Endothelial cell of hepatic sinusoid (primary cell): Measurements from ENCODE around the gene NUCKS1.

Experiments
- in situ Hi-C: cut with HindIII; loops from 2 replicates; pipeline ENCODE4 v1.10.0; 2017; ENCODE audit warnings: low sequenced_read_pairs

Gene NUCKS1

DNA sequence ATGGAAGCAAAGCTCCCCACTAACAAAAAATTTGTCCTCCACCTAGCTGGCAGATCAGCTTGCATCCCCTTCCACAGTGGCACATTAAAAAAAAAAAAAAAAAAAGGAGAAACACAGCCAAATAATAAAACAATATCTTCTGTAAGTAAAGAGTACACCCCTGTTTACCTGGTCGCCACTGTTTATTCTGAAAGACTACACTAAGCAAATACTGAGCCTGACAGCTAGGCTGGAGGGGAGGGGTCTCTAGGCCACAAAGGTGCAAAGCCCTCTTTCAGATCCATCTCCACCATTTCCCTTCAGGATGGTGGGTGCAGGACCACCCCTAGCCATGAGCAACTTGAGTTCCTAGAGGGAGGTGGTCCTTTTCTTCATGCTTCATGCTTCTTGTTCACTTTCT is 46.9 kb downstream of the NUCKS1 start:
- in situ Hi-C loops: no loop called here

DNA sequence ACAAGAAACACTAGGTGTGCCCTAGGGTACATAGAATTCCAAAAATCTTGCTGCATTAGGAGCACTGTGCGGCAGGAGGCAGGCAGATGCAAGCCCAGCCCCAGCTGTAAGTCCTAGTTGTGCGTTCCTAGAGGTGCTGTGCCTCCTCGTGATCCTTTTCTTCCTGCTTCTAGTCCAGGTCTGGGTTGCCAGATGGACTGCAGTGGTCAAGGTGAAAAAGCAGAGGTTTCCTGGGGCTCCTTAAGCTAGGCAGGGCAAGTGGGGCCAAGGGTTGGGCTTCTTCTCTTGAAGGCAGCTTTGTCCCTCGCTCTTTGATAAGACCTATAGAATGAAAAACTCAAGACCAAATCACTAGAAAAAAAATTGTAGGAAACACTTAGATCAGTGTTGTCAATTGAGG is 48.1 kb downstream of the NUCKS1 start:
- in situ Hi-C loops: no loop called here

DNA sequence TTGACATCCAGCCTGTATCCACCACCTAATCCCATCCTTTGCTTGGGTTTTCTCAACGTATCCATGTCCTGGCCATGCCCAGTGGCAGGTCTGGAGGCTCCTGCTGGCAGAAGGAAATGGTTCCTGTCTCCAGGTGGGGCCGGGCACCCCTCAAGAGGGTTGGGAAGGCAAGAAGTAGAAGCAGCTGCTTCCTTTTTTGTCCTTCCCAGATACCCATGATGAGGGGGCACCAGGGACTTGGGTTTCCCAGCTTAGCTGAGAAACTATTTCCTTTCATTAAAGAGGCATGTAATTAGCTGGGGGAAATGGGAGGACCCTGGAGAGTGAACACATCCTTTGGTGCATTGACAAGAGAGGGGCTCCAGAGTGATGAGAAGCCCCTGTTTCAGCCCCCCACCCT is 48.6 kb downstream of the NUCKS1 start:
- in situ Hi-C loops: no loop called here

DNA sequence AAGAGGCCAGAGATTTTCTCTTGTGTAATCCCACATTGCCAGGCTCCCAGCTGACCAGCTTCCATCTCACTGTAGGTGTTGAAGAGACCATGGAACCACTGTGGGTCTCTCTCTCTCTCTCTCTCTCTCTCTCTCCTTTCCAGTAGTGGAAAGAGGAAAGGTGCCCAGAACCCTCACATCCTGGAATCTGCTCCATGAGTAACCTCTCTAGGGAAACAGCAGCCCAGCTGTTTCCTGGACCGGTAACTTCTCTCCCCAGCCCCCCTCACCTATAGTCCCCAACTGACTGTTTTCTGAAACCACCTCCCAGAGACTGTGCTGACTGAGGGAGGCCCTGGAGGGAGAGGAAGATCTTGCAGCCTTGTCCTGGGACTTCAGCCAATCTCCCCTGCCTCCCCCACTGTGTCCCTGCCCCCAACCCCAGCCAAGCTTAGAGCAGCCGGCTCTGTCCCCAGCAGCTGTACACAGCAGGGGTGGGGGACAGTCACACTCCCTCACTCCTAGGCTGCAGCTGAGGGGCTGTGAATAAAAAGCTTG is 49.0 kb downstream of the NUCKS1 start:
- in situ Hi-C loops: no loop called here

DNA sequence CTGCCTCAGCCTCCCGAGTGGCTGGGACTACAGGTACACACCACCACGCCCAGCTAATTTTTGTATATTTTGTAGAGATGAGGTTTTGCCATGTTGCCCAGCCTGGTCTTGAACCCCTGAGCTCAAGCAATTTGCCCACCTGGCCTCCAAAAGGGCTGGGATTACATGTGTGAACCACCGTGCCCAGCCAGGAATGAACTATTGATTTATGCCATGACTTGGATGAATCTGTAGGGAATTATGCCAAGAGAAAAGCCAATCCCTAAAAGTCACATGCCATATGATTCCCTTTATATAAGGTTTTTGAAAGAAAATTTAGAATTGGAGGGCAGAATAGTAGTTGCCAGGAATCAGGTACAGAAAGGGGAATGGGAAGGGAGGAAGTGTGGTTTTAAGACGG is 50.6 kb downstream of the NUCKS1 start:
- in situ Hi-C loops: no loop called here

DNA sequence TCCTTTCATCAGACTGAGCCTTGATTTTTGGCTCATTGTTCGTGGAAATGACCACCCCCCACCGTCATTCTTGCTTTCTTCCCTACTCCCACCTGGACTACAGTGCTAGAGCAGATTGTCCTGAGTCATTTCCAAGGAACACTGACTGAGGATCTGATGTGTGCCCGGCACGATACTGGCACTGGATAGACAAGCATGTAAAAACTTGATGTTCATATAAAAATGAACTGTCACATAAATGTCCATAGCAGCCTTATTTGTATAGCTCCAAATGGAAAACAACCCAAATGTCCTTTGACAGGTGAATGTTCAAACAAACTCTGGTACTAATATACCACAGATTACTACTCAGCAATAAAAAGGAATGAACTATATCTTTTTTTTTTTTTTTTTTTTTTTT is 51.1 kb downstream of the NUCKS1 start:
- in situ Hi-C loops: no loop called here

DNA sequence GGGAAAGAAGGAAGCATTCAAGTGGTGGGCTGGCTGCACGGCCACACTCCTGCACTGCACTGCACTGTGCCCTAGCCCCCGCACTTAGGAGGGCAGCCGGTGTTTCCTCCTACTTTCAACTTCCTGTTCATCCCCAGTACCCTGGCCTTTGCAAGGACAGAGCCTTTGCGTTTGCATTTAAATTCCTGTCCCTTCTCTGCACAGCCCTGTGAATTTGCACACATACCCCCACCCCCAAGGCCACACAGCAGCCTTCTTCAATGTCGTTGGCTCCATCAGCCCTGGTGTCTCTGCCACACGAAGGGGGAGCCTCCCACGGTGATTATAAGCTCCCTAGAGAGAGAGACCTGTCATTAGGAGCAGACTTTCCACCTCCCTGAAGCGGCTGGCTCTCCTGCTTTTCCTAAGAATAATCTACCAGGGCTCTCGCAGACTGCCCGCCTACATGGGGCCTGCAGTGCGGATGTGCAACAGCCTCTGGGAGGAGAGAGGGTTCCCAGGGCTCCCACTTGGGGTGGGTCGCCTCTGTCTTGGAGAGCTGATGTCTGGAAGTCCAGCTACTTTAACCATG is 56.5 kb downstream of the NUCKS1 start:
- in situ Hi-C loops: no loop called here

DNA sequence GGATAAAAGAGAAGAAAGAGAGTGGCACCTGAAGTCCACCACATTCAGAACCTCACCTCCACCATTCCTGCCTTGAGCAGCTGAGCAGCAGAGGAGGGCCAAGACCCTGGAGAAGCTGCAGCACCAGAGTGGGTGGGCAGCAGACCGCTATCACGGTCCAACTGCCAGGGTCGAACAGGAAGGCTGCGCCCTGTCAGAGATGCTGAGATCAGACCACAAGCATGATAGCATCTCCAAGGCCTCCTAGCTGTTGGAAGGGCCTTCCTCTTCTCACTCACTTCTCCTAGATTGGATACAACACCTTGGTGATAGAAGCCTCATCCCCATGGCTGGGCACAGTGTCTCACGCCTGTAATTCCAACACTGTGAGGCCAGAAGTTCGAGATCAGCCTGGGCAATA is 57.6 kb downstream of the NUCKS1 start:
- in situ Hi-C loops: no loop called here

DNA sequence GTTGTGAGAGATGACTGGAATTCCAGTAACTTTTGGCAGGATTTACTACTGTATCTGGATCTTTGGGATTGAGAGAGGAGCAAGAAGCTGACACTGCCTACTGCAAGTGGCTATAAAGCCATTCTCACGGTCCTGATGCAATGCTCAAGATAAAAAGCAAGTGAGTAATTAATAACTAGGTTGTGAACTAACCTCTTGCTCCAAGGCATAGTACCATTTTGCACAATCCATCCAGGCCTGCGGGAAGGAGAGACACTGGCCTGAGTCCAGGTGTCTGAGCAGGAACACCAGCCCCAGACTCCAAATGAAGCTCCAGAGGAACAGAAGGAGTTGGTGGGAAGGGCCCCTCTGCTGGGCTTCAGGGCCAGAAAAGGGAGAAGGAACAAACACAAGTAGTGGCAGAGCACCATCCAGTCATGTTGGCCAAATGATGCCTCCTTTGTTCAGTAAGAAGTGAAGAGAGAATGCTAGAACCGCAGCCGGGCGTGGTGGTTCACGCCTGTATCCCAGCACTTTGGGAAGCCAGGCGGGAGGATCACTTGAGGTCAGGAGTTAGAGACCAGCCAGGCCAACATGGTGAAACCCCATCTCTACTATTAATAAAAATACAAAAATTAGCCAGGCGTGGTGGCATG is 59.7 kb downstream of the NUCKS1 start:
- in situ Hi-C loops: no loop called here

DNA sequence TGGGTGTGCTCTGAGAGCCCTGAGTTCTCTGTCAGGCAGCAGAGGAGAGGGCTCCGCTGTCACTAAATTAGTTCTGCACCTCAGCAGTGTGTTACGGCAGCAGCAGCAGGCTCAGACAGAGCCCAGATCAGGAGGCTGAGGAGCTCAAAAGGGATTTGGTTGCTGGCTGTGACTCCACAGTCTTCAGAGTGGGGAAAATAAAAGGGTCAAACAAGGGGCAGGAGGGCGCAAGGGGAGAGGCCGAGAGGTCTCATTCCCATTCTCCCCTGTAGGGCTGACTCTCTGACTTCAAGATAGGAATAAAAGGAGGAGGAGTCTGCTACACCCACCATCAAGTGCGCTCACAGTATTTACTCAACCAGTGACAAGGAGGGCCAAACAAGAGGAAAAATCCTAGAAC is 60.5 kb downstream of the NUCKS1 start:
- in situ Hi-C loops: no loop called here

DNA sequence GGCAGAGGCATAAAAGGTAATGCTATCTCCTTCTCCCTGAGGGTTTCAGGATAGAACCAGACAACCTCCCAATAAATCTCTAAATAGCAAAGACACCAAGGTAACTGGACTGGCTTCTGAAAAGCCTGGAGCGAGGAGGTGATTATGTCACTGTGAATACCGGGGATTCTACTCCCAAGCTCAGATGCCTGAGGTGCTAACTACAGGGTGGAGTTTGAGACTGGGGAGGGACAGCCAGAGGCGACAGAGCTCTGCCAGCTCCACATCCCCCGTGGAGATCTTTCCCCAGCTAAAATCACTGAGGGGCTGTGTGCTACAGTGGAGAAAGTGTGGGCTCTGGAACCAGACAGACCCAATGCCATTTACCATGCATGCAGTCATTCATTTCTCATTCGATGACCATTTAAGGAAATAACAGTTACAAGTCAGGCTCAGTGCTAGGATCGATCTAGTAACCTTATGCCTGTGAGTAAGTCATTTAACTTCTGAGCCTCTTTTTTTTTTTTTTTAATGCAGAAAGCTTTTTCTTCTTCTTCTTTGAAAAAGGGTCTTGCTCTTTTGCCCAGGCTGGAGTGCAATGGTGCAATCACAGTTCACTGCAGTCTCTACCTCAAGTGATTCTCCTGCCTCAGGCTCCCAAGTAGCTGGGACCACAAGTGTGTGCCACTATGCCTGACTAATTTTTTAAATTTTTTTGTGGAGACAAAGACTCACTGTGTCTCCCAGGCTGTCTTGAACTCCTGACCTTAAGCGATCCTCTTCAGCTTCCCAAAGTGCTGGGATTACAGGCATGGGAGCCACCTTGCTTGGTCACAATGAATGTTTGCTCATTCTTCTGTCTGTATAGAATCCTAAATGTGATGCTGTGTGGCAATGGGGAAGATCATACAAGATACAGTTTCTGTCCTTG is 61.6 kb downstream of the NUCKS1 start:
- in situ Hi-C loops: no loop called here

DNA sequence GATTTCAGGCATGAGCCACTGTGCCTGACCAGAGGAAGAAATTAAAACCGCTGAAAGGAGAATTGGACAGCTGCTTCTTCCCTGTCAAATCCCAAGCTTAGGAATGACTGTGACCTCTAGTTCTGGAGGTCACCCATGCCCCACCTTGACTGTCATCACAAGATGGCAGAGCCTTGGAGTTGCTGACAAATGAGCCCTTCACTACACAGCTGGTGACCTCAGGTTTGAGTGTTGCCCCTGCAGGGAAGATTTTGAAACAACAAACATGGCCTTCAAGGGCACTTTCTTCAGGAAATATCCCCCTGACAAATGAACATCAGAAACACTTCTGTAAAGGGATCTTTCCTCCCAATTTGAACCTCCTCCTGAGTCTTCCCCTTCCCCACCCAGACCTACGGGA is 62.7 kb downstream of the NUCKS1 start:
- in situ Hi-C loops: no loop called here

DNA sequence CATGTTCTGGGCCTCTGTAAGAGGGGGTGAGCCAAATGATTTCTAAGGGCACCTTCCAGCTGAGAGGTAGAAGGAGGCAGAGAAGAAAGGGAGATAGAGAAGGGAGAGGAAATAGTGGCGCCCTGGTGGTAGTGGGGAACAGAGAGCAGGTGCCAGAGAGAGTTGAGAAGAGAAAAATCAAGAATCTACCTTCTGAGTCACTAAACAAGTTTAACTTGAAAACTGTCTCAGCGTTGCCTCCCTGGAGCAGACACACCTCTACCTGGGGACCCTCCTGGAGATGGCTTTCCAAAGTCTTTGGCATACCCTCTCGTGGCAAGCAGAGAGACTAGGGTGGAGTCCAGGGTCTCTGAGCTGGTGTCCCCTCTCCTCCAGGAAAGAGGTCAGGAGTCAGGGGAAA is 68.6 kb downstream of the NUCKS1 start:
- in situ Hi-C loops: no loop called here

DNA sequence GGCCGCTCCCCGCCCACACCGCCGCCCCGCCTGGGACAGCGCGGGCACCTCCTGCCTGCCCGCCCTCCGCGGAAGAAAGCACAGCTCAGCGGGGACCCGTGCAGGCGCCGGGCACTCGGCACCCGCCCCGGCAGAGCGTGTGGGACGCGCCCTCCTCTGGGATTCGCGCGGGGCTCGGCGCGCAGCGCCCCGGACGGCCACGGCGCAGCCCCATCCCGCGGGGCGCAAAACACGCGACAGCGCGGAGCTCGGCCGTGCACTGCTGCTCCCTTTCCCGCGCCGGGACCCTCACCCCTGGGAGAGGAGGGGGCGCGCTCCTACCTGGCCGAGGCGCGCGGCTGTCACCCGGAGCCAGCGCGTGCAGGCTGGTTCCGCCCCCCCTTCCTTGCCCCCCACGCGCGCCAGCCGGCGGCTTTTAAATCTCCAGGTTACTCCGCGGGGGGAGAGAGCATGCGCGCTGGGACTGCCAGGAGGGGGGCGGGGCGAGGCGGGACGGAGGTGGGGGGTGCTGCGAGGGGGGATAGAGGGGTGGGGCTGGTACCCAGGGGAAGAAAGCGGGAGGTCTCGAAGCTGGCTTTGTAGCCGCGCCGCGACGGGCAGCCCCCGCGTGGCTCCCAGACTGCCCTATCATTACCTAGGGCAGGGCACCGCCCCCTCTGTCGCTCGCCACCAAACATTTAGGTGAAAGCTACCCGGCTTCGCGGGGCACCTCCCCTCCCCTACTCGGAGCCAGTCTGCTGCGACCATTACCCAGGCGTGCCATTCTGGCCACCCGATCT is 69.7 kb downstream of the NUCKS1 start, which contains the start of gene SLC45A3:
SLC45A3 (minus strand) TSS at position 437 of the 779 bp plus-strand sequence. CDS start 15,853 bp downstream, outside the sequence.
- in situ Hi-C loops: no loop called here

DNA sequence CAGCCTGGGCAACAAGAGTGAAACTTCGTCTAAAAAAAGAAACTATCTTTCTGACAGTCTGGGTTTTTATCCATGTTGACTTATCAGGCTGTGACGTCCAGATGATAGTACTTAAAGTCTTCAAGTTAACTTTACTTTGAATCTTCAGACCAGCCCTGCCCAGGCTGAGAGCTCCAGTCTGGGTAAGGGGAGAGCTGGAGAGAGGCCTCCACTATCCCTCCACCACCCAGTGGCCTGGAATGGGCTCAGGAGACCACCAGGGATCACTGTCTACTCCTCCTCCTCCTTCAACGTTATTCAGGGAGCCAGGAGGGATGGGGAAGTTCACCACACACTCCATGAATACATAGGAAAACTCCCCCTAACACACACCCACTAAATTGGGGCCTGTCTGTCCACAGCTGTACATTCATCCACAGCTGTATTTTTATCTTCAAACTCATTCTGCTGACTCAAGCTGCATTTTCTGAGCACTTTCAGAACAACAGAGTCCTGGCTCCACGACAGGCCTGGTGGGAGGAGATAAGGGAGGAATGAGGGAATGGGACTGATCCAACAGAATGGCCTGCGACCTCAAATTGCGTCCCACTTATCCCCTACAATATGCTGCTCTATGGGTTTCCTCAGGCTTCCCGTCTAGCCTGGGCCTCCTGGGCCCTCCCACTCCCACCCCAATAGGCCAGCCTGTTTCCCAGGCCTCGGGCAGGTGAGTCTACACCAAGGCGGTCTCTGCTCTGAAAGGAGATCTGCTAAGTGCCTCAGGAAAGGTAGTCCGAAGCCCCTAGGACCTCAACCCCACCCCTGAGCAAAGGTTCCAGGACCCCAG is 71.5 kb downstream of the NUCKS1 start:
- in situ Hi-C loops: no loop called here

DNA sequence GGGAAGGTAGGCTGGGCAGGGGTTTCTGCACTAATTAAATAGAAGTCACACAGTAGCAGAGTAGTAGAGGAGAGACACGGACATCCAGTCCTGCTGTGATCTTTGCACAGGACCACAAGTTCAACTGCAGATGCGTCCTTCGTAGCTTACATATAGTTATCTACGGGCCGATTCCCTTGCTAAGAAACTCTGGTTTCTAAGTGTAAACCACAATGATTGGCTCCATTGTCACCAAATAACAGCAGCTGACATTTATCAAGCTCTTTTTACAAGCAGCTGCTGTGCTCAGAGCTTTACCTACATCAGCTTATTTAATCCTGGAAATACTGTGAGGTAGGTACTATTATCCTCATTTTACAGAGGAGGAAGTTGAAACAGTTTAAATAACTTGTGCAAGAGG is 72.8 kb downstream of the NUCKS1 start:
- in situ Hi-C loops: no loop called here

DNA sequence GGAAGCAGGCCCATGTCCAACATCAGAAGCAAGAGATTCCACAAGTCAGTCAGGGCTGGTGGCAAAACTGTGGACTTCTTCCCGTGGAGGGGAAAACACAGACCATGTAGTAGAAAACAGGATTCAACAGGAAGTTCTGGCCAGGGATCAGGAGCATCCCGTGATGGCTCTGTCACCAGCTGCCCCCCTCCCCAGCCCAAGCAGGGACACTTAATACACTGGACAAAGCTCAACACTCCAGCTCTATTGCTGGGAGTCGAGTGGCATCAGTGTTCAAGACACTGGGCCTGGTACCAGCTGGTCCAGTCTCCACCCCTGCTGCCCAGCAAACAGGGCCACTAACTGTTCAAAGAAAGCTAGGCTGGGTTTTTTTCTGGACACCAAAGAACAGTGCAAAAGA is 73.4 kb downstream of the NUCKS1 start:
- in situ Hi-C loops: no loop called here

DNA sequence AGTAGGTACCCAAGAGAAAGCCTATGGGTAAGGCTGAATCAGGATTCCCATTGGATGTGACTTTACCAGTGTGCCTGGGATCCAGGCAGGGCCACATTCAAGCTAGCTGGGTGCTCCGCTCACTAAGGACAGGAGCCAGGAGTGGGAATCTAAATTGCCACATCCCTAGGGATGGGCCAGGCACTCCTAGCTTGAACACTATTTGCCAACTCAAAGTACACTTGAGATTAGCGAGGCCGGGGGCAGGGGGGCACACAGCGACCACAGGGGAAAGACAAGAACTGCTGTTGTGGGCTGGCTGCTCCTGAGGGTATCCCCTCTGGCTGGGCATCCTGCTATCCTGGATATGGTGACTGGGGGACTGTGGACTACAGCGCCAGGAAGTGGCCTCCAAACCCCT is 74.0 kb downstream of the NUCKS1 start:
- in situ Hi-C loops: no loop called here

DNA sequence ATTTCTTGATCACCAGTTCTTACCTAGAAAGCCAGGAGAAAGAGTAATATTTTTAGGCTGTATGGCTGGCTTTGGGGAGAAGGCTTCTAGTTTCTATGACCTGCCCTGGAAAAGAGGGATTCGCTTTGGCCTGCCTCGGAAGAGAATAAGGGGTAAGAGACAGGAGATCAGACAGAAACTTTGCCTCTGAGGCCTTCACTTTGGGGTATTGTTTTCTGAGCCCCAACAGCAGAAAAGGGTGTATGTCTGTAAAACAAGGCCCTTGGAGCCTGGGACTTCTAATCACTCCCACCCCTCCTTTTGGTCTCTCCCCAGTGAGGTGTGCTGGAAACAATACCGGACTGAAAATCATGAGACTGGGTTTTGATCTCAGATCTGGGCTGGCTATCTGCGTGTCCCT is 74.7 kb downstream of the NUCKS1 start:
- in situ Hi-C loops: no loop called here

DNA sequence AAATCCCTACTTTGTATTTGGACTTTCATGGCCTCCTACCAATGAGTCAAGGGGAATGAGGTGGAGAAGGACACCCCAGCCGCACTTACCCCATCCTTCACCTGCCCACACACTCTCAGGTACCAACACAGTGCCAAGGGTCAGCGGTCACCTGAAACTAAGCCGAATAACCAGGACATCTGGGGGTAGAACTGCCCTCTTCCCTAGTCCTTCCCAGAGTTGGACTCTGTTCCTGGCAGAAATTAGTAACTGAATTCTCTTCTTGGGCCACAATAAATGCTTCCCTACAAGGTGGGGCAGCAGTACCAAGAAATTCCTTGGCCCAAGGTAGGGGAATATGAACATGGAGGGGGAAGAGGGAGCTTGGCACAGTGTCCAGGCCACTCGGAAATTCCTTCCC is 77.0 kb downstream of the NUCKS1 start:
- in situ Hi-C loops: no loop called here
